ENCODE data around the gene TMEM33.
A peak's percentile ranks its signal among the peaks of the same experiment; 100 is the strongest.
"Not testable (repeated sequence)": the region's sequence is repeated elsewhere in the genome, so short reads cannot be mapped to it uniquely, and the experiment has no call there.

Gene TMEM33

GRCh38 chr4:41934901-41935651 is at the start of gene TMEM33:
Gene TMEM33, plus strand, starts transcription at chr4:41935429. Its CDS starts 56 bp downstream, at chr4:41935485.
- peak; percentile 65 for DNase-seq (ENCODE audit: low read depth)

GRCh38 chr4:41885456-41885855 is 49.8 kb upstream of the TMEM33 start:
- no peak for DNase-seq (ENCODE audit: low read depth)

GRCh38 chr4:41887277-41887676 is 48.0 kb upstream of the TMEM33 start:
- no peak for DNase-seq (ENCODE audit: low read depth)

- DNase-seq (ENCODE audit: low read depth), result no peak
Observed at GRCh38 chr4:41887821-41888686, 47.2 kb upstream of the TMEM33 start.

GRCh38 chr4:41888687-41889074 is 46.5 kb upstream of the TMEM33 start:
- no peak for DNase-seq (ENCODE audit: low read depth)

- no peak for DNase-seq (ENCODE audit: low read depth)
Observed at GRCh38 chr4:41889317-41889716, 45.9 kb upstream of the TMEM33 start.

- no peak for DNase-seq (ENCODE audit: low read depth)
Observed at GRCh38 chr4:41890085-41890484, 45.1 kb upstream of the TMEM33 start.

GRCh38 chr4:41896648-41897047 is 38.6 kb upstream of the TMEM33 start:
- DNase-seq (ENCODE audit: low read depth), result no peak

GRCh38 chr4:41897698-41898097 is 37.5 kb upstream of the TMEM33 start:
- no peak for DNase-seq (ENCODE audit: low read depth)

- not testable (repeated sequence) for DNase-seq (ENCODE audit: low read depth)
Observed at GRCh38 chr4:41909136-41909535, 26.1 kb upstream of the TMEM33 start.

- DNase-seq (ENCODE audit: low read depth), result no peak
Observed at GRCh38 chr4:41912546-41912945, 22.7 kb upstream of the TMEM33 start.

GRCh38 chr4:41913509-41913908 is 21.7 kb upstream of the TMEM33 start:
- no peak for DNase-seq (ENCODE audit: low read depth)

GRCh38 chr4:41918278-41918677 is 17.0 kb upstream of the TMEM33 start:
- DNase-seq (ENCODE audit: low read depth), result no peak

- not testable (repeated sequence) for DNase-seq (ENCODE audit: low read depth)
Observed at GRCh38 chr4:41920416-41920815, 14.8 kb upstream of the TMEM33 start.

- DNase-seq (ENCODE audit: low read depth), result no peak
Observed at GRCh38 chr4:41921476-41921875, 13.8 kb upstream of the TMEM33 start.

- no peak for DNase-seq (ENCODE audit: low read depth)
Observed at GRCh38 chr4:41927796-41928499, 7.3 kb upstream of the TMEM33 start.

- no peak for DNase-seq (ENCODE audit: low read depth)
Observed at GRCh38 chr4:41930139-41930831, 4.9 kb upstream of the TMEM33 start.

- DNase-seq (ENCODE audit: low read depth), result no peak
Observed at GRCh38 chr4:41932988-41933387, 2.2 kb upstream of the TMEM33 start.

- no peak for DNase-seq (ENCODE audit: low read depth)
Observed at GRCh38 chr4:41933997-41934503, 1.2 kb upstream of the TMEM33 start.

GRCh38 chr4:41934514-41934900 is 722 bp upstream of the TMEM33 start:
- no peak for DNase-seq (ENCODE audit: low read depth)

- no peak for DNase-seq (ENCODE audit: low read depth)
Observed at GRCh38 chr4:41935652-41936021, 408 bp downstream of the TMEM33 start.

All from activated T-helper 9 cell treated with anti-CD3 and anti-CD28 coated beads, Interleukin-2, amount 50 U/mL, for 16 hours (primary cell).